Measurements from ENCODE around the gene PHPT1.
A peak's percentile ranks its signal among the peaks of the same experiment; 100 is the strongest.
"Not testable (repeated sequence)": the region's sequence is repeated elsewhere in the genome, so short reads cannot be mapped to it uniquely, and the experiment has no call there.

PHPT1 gene

DNA sequence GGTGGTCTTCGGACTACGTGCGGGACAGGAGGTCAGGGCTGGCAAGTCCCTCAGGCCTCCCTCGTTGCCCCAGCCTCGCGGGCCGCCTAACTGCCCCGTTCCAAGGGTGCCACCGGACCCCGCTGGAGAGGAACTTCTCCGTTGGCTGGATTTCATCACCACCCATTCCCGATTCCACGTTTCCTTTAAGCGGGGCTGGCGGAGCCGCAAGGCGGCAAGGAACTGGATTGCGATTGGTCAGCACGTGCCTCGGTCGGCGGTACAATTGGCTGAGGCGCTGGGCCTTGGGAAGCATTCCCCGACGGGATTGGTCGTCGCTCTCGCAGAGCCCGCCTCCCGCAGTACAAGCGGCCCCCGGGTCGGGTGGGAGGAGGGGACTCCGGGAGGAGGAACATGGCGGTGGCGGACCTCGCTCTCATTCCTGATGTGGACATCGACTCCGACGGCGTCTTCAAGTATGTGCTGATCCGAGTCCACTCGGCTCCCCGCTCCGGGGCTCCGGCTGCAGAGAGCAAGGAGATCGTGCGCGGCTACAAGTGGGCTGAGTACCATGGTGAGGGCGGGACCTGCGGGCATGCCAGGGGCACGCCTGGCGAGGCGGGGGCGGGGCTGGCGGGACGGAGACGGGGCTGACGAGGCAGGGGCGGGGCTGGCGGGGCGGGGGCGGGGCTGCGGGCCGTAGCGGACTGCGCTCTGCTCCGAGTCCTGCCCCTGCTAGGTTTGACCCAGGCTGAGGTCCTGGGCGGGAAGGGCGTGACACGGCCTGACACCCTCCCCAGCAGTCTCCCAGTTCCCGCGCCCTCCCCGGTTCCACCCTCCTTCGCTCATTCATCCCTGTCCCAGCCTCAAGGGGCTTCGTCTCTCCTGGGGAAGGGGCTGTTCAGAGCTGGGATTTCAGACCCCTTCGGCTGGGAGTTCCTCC, at the start of gene PHPT1:
PHPT1 (plus strand) TSS at position 372 of the 922 bp plus-strand sequence; CDS start at position 394, 22 bp downstream.
- FAIRE-seq, result peak; percentile 43

DNA sequence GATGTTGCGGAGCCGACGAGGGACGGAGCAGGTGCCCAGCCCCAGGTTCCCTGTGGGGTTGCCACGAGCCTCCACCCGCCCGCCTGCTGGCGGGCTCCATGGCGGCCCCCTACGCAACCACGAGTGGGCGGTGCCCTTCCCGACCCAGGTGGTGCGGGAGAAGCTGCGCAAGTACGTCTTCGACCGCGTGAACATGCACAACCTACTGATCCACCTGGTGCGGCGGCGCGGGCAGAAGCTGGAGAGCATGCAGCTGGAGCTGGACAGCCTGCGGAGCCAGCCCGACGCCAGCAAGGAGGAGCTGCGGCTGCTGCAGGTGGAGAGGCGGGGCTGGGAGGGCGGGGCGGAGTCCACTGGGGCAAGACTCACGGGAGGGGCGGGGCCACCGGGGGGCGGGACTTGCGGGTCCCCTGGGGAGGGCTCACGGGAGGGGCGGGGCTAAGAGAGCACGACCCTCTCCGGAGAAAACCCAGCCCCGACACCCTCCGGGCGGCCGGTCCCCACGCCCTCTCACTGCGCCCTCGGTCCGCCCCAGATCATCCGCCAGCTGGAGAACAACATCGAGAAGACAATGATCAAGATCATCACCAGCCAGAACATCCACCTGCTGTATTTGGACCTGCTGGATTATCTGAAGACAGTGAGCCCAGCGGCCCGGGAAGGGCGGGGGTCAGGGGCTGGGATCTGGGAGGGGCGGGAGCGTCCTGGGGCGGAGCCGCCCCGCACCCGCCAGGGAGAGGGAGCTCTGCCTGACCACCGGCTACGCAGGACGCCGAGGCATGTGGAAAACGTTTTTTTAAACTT, 49.2 kb upstream of the PHPT1 start:
- no peak for FAIRE-seq

DNA sequence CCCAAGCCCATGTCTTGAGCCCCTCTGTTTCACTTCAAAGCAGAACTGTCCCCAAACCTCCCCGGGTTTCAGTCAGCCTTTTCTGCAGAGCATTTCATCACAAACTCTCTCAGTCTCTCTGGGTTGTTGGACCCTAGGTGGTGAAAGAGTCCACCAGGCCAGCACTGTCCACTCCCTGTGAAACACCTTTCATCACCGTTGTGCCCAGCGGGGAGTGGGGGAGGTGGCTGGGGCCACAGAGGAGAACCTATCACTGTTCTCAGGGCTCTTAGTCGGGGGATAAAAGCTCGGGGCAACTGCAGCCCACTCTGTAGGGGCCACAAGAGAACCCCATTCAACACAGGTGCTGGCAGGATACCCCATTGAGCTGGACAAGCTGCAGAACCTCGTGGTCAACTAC, 46.9 kb upstream of the PHPT1 start:
- no peak for FAIRE-seq

DNA sequence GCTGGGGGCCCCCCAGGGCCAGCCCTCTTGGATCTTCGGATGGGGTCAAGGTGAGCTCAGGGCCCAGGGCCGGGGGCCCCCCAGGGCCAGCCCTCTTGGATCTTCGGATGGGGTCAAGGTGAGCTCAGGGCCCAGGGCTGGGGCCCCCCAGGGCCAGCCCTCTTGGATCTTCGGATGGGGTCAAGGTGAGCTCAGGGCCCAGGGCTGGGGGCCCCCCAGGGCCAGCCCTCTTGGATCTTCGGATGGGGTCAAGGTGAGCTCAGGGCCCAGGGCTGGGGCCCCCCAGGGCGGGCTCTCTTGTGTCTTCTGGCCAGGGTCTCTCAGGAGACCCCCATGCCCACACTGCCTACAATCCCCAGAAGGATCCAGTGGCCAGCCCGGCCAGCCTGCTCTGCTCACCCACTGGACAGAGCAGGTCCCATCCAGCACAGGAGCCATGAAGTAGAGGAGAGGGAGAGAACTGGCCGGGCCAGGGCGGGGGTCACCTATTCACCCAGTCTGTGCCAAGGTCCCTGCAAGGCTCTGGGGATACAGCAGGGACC, 46.1 kb upstream of the PHPT1 start:
- FAIRE-seq, result not testable (repeated sequence)

DNA sequence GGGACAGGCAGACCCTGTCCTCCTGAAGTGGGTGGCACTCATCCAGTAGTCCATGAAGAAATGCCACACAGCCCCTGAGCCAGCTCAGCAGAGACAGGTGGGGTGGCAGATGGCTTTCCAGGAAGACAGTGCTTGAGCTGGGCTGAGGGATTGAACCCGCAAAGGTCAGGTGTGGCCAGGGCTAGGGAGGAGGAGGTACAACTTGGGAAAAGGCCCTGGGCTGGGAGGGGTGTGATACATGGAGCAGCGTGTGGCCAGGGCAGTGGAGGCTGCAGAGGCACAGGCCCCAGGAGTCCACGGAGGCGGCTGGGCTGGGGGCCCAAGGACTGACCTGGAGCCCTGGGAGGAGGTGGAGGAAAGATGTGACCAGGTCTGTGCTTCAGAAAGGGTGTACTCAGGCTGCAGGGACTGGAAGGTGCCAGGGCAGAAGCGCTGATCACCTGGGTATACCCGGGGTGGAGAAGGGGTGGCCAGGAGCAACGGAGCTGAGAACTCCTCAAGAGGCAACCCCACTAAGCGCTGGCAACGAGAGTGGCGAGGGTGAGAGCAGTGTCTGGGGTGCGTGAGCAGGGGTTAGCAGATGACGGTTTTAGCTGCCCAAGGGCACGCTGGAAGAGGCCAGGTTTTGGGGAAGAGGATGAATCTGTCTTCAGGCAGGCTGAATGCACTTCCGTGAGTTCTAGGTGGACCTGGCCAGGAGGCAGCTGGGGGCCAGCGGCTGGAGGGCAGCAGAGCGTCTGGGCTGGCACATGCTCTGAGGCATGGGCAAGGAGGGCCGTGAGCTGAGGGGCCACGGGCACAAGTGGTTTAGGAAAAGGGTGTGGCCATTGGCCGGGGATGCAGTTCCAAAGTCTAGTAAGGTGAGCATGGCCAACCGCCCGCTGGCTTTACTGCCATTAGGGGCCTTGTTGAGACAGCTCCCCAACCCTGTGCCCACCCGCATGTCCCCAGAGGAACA, 45.4 kb upstream of the PHPT1 start:
- FAIRE-seq, result no peak

DNA sequence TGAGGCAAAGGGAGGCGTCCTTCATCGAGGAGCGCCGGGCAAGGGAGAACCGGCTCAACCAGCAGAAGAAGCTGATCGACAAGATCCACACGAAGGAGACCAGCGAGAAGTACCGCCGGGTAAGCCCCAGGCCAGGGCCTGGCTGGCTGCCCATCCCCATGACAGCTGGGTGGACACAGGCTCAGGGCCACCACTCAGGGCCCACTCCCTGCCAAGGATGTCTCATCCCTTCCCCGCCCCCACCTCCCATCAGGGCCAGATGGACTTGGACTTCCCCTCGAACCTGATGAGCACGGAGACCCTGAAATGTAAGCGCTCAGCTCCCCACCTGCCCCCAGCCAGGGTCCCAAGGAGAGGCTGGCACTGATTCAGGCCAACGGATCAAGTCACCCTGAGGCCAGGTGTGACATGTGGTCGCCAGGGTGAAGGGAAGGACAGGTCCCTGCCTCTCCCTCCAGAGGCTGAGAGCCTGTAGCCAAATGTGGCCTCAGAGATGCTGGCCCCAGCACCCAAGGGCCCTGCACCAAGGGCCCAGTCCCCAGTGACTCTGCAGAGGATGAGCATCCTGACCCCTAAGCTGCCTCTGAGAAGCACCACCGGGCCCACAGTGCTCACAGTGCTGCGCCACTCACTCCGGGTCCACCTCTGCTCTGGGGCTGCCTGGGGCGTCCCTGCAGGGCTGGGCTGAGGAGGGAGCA, 44.6 kb upstream of the PHPT1 start:
- FAIRE-seq, result no peak

DNA sequence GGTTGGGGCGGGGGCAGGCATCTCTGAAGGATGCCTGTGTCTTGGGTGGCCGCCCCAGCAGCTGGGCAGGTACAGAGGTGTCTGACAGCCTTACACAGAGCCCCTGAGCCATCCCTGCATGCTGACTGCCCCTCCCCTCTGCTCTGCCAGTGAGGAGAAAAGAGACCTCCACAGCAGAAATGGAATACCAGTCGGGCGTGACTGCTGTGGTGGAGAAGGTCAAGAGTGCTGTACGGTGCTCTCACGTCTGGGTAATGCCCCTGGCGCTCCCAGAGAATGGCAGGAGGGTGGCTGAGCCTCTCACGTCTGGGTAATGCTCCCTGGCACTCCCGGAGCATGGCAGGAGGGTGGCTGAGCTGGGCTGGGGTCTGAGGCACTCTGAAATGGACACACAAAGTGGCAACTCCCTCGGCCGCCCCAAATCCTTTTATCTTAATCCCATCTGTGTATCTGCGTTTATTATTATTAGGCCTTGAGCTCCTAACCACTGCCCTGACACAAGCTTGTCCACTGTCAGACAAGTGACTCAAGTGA, 43.9 kb upstream of the PHPT1 start:
- no peak for FAIRE-seq

DNA sequence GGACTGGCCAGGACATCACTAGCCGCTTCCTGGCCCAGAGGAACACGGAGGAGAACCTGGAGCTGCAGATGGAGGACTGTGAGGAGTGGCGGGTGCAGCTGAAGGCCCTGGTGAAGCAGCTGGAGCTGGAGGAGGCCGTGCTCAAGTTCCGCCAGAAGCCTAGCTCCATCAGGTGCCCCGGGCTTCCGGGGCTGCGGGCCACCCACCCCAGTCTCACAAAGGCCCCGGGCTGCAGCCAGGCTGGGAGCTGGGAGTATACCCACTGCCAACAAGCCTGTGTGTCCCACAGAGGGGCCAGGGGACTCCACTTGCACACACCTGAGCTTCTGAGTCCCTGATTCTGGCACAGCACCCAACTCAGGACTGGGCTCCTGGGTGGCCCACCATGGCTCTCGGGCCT, 43.1 kb upstream of the PHPT1 start:
- FAIRE-seq, result no peak

DNA sequence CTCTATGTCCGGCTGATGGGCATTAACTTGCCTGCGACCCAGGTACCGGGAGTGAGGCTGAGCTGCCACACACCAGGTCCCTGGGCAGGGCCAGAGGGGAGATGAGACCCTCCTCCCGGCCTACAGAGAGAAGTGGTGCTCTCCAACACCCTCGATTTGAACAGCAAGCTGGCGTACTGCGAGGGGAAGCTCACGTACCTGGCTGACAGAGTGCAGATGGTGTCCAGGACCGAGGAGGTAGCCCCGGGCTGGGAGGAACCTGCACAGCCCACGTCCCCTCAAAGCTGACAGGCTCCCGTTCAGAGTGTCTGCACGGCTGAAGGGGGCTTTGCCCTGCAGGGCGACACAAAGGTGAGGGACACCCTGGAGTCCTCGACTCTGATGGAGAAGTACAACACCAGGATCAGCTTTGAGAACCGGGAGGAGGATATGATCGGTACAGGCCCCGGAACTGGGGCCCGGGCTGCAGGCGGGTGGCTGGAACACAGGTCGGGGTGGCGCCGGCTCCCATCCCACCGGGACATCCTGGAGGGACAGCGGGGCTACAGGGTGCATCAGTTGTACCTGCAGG, 42.5 kb upstream of the PHPT1 start:
- FAIRE-seq, result no peak

DNA sequence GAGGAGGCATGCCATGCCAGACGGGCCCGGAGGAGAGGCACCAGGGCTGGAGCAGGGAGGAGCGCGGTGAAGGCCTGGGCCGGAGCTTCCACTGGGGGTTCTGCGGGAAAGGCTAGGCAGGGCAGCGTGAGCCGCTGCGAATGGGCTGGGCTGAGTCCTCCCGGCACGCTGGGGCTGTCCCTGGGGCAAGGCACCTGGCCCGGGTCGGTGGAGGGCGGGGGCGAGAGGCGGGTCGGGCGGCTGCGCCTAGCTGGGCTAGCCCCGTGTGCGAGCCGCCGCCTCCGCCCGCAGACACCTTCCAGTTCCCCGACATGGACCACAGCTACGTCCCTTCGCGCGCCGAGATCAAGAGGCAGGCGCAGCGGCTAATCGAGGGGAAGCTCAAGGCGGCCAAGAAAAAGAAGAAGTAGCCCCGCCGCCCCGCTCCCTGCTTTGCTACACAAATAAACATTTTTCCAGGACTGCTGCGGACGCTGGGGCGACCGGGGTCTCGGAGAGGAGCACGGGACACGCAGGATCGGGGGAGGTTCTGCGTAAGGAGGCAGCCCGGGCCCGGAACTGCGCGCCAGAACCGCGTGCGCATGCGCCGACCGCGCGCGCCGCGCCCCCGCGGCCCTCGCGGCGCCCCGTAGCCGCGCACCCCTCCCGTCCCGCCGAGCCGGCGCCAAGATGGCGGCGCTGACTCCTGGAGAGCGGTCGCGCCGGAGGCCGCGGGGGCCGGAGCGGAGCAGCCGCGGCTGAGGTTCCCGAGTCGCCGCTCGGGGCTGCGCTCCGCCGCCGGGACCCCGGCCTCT, 41.7 kb upstream of the PHPT1 start, which contains the start of gene RABL6:
RABL6 (plus strand) TSS at position 668 of the 794 bp plus-strand sequence. CDS start 249 bp downstream, outside the sequence.
- FAIRE-seq, result no peak

DNA sequence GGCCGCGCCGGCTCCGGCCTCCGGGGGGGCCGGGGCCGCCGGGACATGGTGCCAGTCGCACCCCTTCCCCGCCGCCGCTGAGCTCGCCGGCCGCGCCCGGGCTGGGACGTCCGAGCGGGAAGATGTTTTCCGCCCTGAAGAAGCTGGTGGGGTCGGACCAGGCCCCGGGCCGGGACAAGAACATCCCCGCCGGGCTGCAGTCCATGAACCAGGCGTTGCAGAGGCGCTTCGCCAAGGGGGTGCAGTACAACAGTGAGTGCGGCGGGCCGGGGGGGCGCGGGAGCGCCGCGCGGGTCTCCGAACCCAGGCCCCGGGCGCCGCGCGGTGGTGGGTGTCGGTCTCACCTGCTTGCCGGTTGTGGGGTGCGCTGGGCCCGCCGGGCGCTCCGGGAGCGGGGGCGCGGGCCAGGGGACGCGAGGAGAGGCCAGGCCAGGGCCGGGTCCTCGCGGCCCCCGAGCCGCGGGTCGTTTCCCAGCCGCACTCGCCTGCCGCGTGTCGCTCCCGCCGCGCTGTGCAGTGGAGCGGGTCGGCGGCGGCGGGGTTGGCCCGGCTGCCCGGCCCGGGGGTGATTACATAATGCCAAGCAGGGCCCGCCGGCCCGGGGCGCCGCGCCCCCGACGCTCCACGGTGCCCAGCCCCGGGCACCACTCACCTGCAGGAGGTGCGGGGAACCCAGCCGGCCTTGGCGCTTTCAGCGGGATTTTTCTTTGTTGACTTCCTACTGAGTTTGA, 41.0 kb upstream of the PHPT1 start:
- FAIRE-seq, result no peak

DNA sequence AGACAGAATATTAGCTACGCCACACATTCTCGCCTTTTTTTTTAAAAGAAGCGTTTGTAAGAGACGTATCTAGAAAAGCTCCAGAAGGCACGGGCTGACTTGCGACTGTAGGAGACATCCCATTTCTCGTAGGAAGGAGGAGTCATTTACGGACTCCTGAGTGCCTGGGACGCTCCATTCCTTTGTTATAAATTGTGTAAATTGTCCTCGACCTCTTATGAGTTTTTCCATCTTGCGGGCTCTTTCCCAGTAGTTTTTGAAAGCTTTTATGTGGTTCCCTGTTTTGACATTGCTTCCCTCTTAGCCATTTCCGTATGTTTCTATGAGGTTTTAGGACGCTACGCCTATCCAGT, 40.4 kb upstream of the PHPT1 start:
- no peak for FAIRE-seq

DNA sequence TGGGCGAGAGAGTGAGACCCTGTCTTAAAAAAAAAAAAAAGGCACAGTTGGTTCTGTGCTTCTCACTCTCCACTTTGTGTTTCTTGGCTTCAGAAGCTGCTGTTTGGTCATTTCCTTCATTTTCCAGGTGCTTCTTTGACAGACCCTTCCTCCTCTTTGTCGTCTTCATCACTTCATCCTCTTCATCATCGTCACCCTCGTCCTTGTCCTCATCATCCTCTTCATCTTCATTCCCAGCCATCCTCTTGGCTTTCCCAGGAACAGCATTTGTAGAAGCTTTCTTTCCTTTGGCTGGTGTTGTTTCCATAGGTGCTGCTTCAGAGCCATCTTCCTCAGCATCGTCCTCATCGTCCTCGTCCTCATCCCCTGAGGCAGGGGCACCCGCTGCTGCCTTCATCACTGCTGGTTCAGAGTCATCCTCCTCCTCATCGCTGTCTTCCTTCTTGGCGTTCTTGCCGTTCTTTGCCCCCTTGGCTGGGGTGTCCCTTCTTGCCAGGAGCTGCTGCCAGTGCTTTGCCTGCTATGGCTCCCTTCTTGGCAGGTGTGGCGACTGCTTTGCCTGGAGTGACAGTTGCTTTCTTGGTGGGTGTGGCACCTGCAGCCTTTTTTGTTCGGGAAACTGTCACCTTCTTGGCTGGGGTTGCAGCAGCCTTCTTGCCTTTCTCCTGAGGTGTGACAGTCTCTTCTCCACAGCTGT, 34.3 kb upstream of the PHPT1 start:
- FAIRE-seq, result no peak

DNA sequence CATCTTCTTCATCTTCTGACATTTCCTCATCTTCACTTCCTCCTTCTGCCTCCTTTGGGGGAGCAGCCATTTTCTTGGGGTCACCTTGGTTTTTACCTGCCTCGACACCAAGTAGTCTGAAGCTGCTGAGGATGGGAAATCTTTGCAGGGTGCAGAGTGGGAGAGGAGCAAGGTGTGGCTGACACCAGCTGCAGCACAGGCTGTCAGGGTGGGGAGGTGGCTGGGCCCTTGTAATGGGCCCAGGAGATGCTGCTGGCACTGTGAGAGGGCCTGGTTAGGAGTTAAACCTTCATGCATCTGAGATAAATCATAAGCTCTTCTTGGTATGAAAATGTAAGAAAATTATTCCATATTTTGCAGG, 33.8 kb upstream of the PHPT1 start:
- no peak for FAIRE-seq

DNA sequence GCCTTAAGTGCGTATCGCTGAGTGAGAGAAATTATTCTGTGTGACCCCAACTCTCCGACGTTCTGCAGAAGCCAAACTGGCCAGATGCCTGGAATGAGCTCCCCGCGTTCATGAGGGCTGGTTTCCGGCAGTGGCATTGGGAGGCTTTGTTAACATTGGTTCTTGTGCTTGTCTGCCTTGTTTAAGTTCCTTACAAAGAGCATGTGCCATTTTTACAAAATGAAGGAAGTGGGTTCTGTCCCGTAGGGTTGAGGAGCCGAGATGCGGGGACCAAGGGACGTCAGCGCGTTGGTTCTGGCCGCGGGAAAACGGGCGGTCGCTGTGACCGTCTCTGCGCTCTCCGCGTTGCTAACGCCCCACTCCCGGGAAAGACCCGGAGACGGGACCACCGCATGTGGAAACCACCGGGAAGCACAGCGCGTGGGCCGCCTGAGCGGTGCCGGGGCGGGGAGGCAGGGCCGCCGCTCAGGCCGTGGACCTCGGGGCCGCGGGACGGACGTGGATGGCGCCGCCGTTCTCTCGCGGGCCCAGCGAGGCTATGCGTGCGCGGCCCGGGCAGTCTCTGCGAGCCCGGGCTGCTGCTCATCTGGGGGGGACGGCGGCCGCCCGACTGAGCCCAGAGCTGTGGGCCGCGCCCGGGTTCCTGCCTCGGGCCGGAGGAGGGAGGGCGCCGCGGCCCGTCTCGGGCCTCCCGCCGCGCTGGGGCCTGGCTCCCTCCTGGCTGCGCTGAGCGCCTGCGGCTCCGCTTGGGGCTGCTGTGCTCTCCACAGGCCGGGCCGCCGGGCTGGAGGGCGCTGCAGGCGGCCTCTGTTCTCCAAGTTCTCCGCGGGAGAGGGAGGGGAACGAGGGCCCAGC, 28.0 kb upstream of the PHPT1 start:
- FAIRE-seq, result no peak

DNA sequence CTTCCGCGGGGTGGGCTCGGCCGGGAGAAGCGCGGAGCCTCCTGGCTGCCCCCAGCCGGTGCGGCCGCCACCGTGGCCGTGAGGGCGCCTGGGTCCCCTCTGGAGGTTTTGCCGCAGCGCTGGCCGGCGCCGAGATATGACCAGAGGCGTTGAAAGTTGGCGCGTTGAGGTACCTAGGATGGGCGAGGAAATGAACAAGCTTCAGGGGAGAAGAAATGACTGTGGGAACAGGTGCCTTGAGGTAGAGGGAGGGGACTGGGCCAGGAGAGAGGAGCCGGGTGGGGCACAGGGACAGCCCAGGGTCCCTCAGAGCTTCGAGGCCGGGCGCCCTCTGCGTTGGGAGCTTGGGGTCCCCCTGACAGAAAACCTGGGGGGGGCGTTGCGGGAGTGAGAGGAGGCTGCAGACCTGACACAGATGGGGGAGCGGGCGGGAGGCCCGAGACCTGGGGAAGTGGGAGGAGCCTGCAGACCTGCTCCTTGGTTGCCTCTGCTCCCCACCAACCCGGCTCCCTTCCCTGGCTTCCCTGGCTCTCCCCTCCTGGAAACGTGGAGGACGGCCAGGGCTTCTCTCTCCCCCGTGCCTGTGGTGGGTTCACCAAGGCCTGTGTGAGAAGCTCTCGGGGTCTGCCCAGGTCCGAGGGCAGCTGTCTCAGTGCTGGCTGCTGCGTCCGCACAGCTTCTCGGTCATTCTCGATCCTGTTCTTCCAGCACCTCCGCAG, 27.2 kb upstream of the PHPT1 start:
- no peak for FAIRE-seq
